ENCODE data around the gene RTN4R. TPM values are rescaled to one million over a fixed set of nuclear protein-coding genes. Genes with fewer than 3 reads are reported as not detected.

Gene RTN4R
- total RNA-seq, result 0.77 and 1.00 TPM in 2 replicates

GRCh38 chr22:20268279-20269012, at the start of gene RTN4R:
TSS of gene RTN4R (minus strand) at chr22:20268318. CDS start at chr22:20268092, 226 bp downstream.

Other genes with a start within 250 kb of the RTN4R start
- 56.7 and 62.5 TPM in 2 replicates for gene TANGO2, start 247.2 kb downstream of the RTN4R start, total RNA-seq
- 26.5 and 32.9 TPM in 2 replicates for gene DGCR8, start 188.1 kb downstream of the RTN4R start, total RNA-seq
- gene RANBP1, start 152.2 kb downstream of the RTN4R start, total RNA-seq, result 303 and 588 TPM in 2 replicates
- gene TRMT2A, start 151.1 kb downstream of the RTN4R start, total RNA-seq, result 45.2 and 45.3 TPM in 2 replicates
- 7.1 and 7.6 TPM in 2 replicates for gene ZDHHC8, start 136.5 kb downstream of the RTN4R start, total RNA-seq
- gene CCDC188, start 117.3 kb downstream of the RTN4R start, total RNA-seq, result 1.5 and 2.3 TPM in 2 replicates
- 52.5 and 54.6 TPM in 2 replicates for gene DGCR6L, start 51.7 kb upstream of the RTN4R start, total RNA-seq
- 10.3 and 13.5 TPM in 2 replicates for gene ZNF74, start 125.8 kb upstream of the RTN4R start, total RNA-seq
- 18.2 and 36.9 TPM in 2 replicates for gene SCARF2, start 169.5 kb upstream of the RTN4R start, total RNA-seq
- 40.9 and 45.9 TPM in 2 replicates for gene KLHL22, start 227.5 kb upstream of the RTN4R start, total RNA-seq
- gene MED15, start 239.3 kb upstream of the RTN4R start, total RNA-seq, result 45.4 and 66.5 TPM in 2 replicates

All from uterine smooth muscle cell (primary cell).